Activated CD4-positive, alpha-beta memory T cell treated with anti-CD3 and anti-CD28 coated beads, Interleukin-2, amount 10 ng/mL, durations not matched to agents 7 days and 5 days (primary cell): ENCODE measurements around the gene DPP10. TPM values are rescaled to one million over a fixed set of nuclear protein-coding genes. Genes with fewer than 3 reads are reported as not detected.

ENCODE experiments used
- CTCF ChIA-PET: fragments of 350-600 bp; sonication (Branson Sonifier 250); formaldehyde crosslinking; loops from one replicate; lab custom pipeline; 2021; ENCODE audit warnings: antibody characterized with exemption, inconsistent platforms; lab: Charles Lee
- POLR2A ChIA-PET: fragments of 350-600 bp; sonication (Branson Sonifier 250); formaldehyde crosslinking; loops from one replicate; lab custom pipeline; 2021; ENCODE audit warnings: antibody characterized with exemption; lab: Charles Lee
- DNase-seq: peaks from one replicate; pipeline ENCODE4 v3.0.0-alpha.2; 2020
- H3K27ac Mint-ChIP-seq: one replicate; pipeline ENCODE4 v1.8.0; 2021; ENCODE audit warnings: mild to moderate bottlenecking, mixed read lengths
- H3K27me3 Mint-ChIP-seq: one replicate; pipeline ENCODE4 v1.8.0; 2021; ENCODE audit warnings: mixed read lengths
- H3K36me3 Mint-ChIP-seq: one replicate; pipeline ENCODE4 v1.8.0; 2021; ENCODE audit warnings: low read depth, mixed read lengths
- H3K4me1 Mint-ChIP-seq: one replicate; pipeline ENCODE4 v1.8.0; 2021; ENCODE audit warnings: mixed read lengths
- H3K4me3 Mint-ChIP-seq: one replicate; pipeline ENCODE4 v1.8.0; 2021; ENCODE audit warnings: mild to moderate bottlenecking, mixed read lengths
- H3K9me3 Mint-ChIP-seq: one replicate; pipeline ENCODE4 v1.8.0; 2021; ENCODE audit warnings: mixed read lengths
- total RNA-seq, 2 experiments: library from RNA; stranded (reverse); gene quantifications; one replicate each; pipeline ENCODE4 v1.2.3, GENCODE V29; 2021

Gene DPP10
- total RNA-seq, 2 experiments from 2014 or later, result not detected

DNA sequence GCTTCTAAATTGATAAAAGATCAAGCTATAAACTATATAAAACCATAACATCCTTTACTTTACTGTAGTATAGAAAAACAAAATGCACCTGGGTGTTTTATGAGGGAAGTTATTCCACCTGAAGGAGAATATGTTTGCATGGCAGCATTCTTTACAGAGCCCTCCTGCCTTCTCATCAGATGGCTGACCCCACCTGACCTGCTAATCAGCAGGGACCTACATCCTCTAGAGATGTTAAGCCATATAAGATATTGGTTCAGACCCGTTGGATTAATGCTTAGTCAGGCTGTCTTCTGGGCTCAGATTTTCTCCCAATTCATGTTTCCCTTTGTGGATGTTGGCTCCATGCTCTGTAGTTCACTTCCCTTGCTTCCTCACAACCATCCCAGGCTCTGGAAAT is 414.8 kb downstream of the DPP10 start:
- POLR2A ChIA-PET, result no interaction called here
- H3K9me3 Mint-ChIP-seq, result peaks cover 2% of the 10 kb centered on the region
- CTCF ChIA-PET, result no interaction called here
- no peaks in the 10 kb centered on the region for H3K27me3 Mint-ChIP-seq
- no peak for DNase-seq
- H3K27ac Mint-ChIP-seq, result no peak overlapping the region
- H3K36me3 Mint-ChIP-seq, result no peaks in the 10 kb centered on the region
- no peak overlapping the region for H3K4me3 Mint-ChIP-seq
- H3K4me1 Mint-ChIP-seq, result no peaks in the 10 kb centered on the region

DNA sequence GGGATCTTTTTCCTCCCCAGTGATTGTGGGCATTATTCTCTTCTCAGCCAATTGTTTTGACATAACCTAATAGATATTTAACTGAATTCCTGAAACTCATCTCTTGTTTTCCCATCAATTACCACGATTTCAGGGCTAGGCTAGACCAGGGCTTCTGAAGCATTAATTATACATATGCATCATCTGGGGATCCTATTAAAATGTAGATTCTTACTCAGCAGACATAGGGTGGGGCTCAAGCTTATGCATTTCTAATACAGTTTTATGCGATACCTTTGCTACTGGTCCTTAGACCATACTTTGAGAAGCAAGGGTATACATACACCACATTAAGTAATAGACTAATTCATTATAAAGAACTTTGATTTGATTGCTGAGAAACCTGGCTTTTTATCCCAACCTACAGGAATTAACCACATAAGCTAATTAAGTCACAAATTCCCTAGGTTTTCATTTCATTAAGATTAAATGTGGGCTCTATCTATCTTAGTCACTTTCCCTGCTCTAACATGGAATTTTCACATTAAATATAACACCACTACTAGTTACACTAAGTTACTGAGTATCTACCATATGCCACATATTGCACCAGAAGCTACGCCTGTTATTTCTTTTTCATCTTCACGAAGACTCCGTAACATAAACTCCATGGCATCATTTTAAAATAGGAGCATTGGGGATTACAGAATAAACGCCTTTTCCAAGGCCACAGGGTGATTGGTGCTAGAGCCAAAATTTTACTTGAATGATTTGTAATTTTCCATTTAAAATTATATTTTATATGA is 417.5 kb downstream of the DPP10 start:
- CTCF ChIA-PET, result no interaction called here
- no peaks in the 10 kb centered on the region for H3K4me1 Mint-ChIP-seq
- no peak for DNase-seq

DNA sequence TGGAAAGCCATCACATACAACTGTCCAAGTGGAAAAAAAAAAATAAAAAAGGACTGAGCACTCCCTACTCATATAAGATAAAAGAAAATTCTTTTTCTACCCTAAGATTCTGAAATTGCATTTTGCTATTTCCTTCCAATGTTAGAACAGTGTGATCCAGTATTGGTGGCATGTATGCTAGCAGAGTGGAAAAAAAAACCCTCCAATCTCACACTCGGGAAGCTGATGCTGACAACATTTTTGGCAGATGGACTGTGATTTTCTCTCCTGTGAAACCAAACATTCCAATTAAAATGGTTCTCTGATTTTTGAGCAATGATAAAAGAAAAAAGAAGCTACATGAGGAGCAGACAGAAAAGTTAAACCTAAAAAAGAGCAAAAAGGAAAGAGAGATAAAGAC is 419.8 kb downstream of the DPP10 start:
- Mint-ChIP-seq H3K4me3 (no peak overlapping the region), H3K9me3 (no peaks in the 10 kb centered on the region), H3K36me3 (no peaks in the 10 kb centered on the region), H3K27me3 (no peaks in the 10 kb centered on the region), H3K27ac (no peak overlapping the region), H3K4me1 (no peaks in the 10 kb centered on the region)
- DNase-seq, result no peak
- ChIA-PET POLR2A (no interaction called here), CTCF (no interaction called here)

More for the DNA sequence above, 417.5 kb downstream of the DPP10 start:
- Mint-ChIP-seq H3K27me3 (no peaks in the 10 kb centered on the region), H3K27ac (no peak overlapping the region), H3K9me3 (peaks cover 2% of the 10 kb centered on the region), H3K36me3 (no peaks in the 10 kb centered on the region), H3K4me3 (no peak overlapping the region)
- POLR2A ChIA-PET, result no interaction called here

DNA sequence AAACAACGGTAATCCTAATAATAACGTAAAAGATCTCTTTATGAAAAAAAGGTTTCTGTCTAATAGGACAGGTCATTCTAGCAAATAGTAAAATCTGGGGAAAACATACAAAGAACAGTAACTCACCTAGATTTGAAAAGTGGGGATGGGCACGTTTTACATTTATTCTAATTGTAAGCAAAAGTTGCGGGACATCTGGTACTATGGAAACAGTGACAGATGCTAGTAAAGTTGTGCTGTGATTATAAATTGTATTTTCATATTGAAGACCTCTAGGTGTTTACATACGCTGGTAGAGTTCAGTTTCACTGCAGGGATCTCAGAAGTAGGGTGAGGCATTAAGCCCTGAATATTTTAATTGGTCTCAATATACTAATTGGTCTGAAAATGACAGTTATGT is 422.5 kb downstream of the DPP10 start:
- ChIA-PET CTCF (no interaction called here), POLR2A (no interaction called here)
- H3K27me3 Mint-ChIP-seq, result no peaks in the 10 kb centered on the region
- H3K9me3 Mint-ChIP-seq, result peaks cover 4% of the 10 kb centered on the region
- H3K4me3 Mint-ChIP-seq, result no peak overlapping the region
- H3K27ac Mint-ChIP-seq, result no peak overlapping the region
- no peaks in the 10 kb centered on the region for H3K4me1 Mint-ChIP-seq
- no peaks in the 10 kb centered on the region for H3K36me3 Mint-ChIP-seq
- DNase-seq, result no peak

DNA sequence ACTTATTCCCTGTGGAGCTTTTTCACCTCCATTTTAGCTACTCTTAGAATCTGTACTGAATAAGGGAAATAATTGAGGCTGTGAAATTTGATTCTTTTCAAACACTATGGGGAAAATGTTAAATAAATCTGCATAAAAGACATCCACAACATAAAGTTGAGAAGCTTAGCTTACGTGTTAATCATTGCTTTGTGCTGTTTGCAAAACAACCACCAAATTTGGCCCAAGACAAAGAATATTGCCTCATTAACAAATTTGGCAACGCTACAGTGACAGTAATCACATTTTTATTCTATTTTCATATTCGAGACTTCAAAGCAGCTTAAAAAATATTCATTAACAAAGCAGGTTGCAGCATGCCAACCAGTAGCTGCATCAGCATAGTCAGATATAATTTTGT is 437.6 kb downstream of the DPP10 start:
- Mint-ChIP-seq H3K4me1 (no peaks in the 10 kb centered on the region), H3K27me3 (no peaks in the 10 kb centered on the region), H3K9me3 (no peaks in the 10 kb centered on the region), H3K36me3 (no peaks in the 10 kb centered on the region), H3K4me3 (no peak overlapping the region), H3K27ac (no peak overlapping the region)
- DNase-seq, result no peak
- POLR2A ChIA-PET, result no interaction called here
- CTCF ChIA-PET, result no interaction called here

DNA sequence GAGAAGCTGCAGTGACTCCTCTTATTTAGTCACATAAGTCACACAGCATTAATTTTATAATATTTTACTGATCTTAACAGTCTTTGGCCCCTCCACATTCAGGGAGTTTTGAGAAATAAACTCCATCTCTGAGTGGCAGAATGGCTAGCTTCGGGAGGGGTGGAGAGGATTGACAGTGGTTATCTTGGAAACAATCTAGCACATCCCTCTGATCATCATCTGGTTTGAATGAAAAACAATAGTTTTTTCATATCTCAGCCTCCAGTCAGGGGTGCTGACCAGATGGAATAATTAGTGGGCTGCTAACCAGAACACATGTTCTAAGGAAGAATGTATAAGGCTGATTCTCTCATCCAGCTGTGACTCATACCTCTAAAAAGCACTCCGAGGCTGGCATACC is 477.5 kb downstream of the DPP10 start:
- Mint-ChIP-seq H3K36me3 (no peaks in the 10 kb centered on the region), H3K4me3 (no peak overlapping the region), H3K4me1 (no peaks in the 10 kb centered on the region), H3K27ac (no peak overlapping the region), H3K27me3 (no peaks in the 10 kb centered on the region), H3K9me3 (peaks cover 3% of the 10 kb centered on the region)
- DNase-seq, result no peak
- ChIA-PET CTCF (no interaction called here), POLR2A (no interaction called here)

DNA sequence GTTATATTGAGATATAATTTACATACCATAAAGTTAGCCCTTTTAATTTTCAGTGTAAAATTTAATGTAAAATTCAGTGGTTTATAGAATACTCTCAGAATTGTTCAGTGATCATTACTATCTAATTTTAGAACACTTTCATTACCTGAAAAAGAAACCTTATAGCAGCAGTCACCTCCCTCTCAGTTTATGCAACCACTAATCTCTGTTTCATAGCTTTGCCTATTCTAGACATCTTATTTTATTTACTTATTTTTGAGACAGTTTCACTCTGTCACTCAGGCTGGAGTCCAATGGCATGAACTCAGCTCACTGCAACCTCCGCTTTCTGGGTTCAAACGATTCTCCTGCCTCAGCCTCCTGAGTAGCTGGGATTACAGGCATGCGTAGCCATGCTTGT is 479.6 kb downstream of the DPP10 start:
- no peaks in the 10 kb centered on the region for H3K4me1 Mint-ChIP-seq
- POLR2A ChIA-PET, result no interaction called here

DNA sequence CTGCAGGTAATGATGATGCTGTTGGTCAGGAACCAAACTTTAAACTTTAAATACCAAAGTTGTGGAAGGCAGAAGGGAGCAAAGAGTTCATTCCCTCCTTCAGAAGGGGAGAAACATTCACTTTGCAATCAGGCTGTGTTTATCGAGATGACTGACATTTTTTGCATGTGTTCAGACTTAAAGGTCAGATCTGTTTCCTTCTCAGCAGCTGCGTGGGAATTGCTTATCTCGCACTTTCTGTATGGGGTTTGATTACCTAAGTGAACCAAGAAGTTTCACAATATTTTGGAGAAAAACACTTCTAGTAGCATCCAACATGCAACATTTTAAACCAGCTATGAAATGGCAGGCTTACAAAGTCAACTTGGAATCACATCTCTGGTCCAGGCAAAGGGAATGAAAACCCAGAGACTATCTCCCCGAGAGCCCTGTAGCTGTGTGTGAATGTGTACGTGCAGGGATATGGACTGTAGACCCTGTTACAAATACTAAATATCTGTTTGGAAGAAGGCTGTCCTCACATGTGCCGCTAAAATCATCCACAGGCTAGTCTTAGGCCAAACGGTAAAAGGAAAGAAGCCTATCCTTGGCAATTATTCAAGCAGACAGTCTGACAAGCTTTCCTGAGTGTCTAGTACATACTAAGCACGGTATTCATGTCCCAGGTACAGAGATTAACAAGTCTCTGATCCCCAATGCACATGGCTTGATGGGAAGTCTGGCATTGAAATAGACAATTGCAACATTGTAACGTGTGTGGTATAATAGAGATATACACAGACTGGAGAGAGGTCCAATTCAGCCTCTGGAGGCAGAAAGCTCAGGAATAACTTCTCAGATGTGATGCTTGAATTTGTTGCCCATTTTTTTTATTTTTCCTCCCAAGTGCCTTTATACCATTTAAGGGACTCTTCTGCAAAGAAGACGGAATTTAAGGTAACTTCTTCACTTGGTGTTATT is 483.1 kb downstream of the DPP10 start:
- H3K9me3 Mint-ChIP-seq, result peaks cover 21% of the 10 kb centered on the region
- no peaks in the 10 kb centered on the region for H3K4me1 Mint-ChIP-seq
- DNase-seq, result no peak
- H3K4me3 Mint-ChIP-seq, result no peak overlapping the region
- no peaks in the 10 kb centered on the region for H3K36me3 Mint-ChIP-seq
- POLR2A ChIA-PET, result no interaction called here
- no peaks in the 10 kb centered on the region for H3K27me3 Mint-ChIP-seq
- CTCF ChIA-PET, result no interaction called here
- no peak overlapping the region for H3K27ac Mint-ChIP-seq

More for the DNA sequence above, 479.6 kb downstream of the DPP10 start:
- Mint-ChIP-seq H3K9me3 (peaks cover 7% of the 10 kb centered on the region), H3K36me3 (no peaks in the 10 kb centered on the region), H3K27me3 (no peaks in the 10 kb centered on the region), H3K27ac (no peak overlapping the region), H3K4me3 (no peak overlapping the region)
- CTCF ChIA-PET, result no interaction called here
- no peak for DNase-seq

DNA sequence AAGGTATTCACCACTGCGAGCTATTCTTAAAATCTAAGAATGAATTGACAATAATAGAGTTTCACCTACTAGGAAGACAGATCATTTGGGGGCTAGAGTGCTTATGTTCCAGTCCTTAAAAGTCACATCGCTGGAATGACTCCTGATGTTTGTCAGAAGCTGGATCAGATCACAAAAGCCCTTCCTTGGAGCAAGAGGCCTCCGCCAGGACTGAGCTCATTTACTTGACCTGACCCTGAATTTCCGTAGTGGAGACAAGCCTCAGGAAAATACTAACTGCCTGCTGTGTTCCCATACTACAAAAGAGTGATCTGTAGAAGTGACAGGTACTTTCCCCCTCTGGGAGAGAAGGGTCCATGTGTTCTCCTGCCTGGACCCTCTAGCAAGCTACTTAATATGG is 483.9 kb downstream of the DPP10 start:
- ChIA-PET POLR2A (no interaction called here), CTCF (no interaction called here)
- no peaks in the 10 kb centered on the region for H3K4me1 Mint-ChIP-seq
- DNase-seq, result no peak
- no peaks in the 10 kb centered on the region for H3K27me3 Mint-ChIP-seq
- H3K27ac Mint-ChIP-seq, result no peak overlapping the region
- H3K9me3 Mint-ChIP-seq, result peaks cover 25% of the 10 kb centered on the region
- no peaks in the 10 kb centered on the region for H3K36me3 Mint-ChIP-seq
- no peak overlapping the region for H3K4me3 Mint-ChIP-seq

DNA sequence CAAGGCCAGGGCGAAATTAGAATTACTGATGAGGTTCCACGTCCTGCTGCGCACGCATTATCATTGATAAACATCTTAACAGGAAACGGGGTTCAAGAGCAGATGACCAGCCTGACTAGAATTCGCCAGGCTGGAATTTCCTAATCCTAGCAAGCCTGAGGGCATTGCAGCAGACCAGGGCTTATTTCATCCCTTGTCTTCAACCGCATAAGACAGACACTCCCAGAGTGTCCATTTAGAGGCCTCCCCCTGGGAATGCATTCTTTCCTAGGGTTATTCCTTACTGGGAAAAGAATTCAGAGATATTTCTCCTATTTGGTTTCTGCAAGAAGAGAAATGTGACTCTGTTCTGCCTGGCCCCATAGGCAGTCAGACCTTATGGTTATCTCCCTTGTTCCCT is 486.8 kb downstream of the DPP10 start:
- Mint-ChIP-seq H3K4me1 (no peaks in the 10 kb centered on the region), H3K4me3 (no peak overlapping the region), H3K9me3 (peaks cover 23% of the 10 kb centered on the region), H3K36me3 (no peaks in the 10 kb centered on the region), H3K27me3 (no peaks in the 10 kb centered on the region), H3K27ac (no peak overlapping the region)
- CTCF ChIA-PET, result no interaction called here
- DNase-seq, result no peak
- POLR2A ChIA-PET, result no interaction called here

DNA sequence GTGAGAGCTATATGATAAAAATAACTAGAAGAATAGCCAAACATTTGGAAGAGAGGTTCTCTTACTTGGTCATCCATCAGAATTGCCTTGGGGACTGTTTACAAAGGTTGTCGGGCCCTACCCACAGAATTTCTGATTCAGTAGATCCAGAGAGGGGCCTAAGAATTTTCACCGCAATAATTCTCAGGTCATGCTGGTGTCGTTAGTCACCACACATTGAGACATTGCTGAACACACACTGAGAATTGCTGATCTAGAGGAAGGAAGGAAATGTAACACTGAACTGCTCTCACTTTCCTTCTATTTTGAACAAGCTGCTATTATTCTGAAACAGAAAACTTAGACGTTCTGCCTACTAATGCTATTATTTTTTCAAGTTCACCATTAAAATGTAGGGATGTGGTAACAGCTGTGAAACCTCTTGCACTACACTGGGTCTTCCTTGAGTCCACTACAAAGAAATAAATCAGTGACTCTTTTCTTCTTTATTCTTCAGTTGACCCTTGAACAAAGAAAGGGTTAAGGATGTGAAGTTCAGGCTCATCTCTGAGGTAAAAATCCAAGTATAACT is 491.3 kb downstream of the DPP10 start:
- ChIA-PET CTCF (no interaction called here), POLR2A (no interaction called here)
- Mint-ChIP-seq H3K27me3 (no peaks in the 10 kb centered on the region), H3K36me3 (no peaks in the 10 kb centered on the region), H3K9me3 (peaks cover 9% of the 10 kb centered on the region), H3K4me3 (no peak overlapping the region), H3K4me1 (no peaks in the 10 kb centered on the region), H3K27ac (no peak overlapping the region)
- DNase-seq, result no peak

DNA sequence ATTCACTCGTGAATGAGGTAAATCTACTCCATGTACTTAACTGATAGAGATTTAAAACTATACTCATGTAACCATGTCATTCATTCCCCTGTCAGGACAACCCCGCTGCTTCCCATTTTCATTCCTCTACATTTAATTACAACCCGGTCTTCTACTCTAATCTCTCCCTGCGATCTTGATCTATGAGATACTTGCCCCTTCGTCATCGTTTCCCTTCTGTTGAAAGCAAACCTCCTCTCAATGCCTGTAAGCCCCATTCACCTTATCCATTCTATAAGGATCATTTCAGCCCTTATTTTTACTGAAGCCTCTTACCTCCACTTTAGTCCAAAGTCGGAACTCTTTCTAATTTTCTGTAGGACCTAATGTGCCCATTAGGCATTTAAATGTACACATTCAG is 492.6 kb downstream of the DPP10 start:
- H3K27me3 Mint-ChIP-seq, result no peaks in the 10 kb centered on the region
- peaks cover 5% of the 10 kb centered on the region for H3K9me3 Mint-ChIP-seq
- ChIA-PET POLR2A (no interaction called here), CTCF (no interaction called here)
- no peak overlapping the region for H3K4me3 Mint-ChIP-seq
- H3K27ac Mint-ChIP-seq, result no peak overlapping the region
- no peak for DNase-seq
- H3K4me1 Mint-ChIP-seq, result no peaks in the 10 kb centered on the region
- H3K36me3 Mint-ChIP-seq, result no peaks in the 10 kb centered on the region

DNA sequence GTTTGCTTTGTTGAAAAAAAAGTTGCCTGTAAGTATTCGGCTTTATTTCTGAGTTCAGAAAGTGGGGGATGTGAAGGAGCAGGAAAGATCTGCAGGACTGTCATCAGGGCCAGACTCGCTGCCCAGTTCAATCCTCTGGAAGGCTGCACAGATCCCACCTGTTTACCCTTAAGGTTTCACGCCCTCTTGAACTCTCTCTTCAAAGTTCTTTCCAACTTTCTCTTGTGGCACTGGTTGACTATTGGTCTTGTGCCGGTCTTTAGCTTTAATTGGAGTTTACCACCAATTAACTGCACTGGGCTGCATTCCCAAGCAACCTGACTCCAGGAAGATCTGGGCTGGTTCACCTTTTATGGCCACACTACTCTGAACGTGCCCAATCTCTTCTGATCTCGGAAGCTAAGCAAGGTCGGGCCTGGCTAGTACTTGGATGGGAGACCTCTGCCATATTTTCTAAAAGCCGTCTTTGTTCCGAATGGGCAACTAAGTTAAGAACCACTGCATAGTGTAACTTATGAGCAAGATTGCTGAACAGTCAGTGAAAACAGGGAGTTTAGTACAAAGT is 495.0 kb downstream of the DPP10 start:
- no peak overlapping the region for H3K4me3 Mint-ChIP-seq
- H3K27me3 Mint-ChIP-seq, result no peaks in the 10 kb centered on the region
- CTCF ChIA-PET, result no interaction called here
- H3K9me3 Mint-ChIP-seq, result no peaks in the 10 kb centered on the region
- no peak for DNase-seq
- no peaks in the 10 kb centered on the region for H3K36me3 Mint-ChIP-seq
- H3K4me1 Mint-ChIP-seq, result no peaks in the 10 kb centered on the region
- no peak overlapping the region for H3K27ac Mint-ChIP-seq
- POLR2A ChIA-PET, result no interaction called here
